DND-41 (cell line): ENCODE data around the gene NR3C1.

Experiments
- CTCF ChIP-seq: IDR thresholded peaks from 2 replicates; pipeline ENCODE4 v1.5.1; 2012; ENCODE audit warnings: borderline replicate concordance, low read length, moderate library complexity, mild to moderate bottlenecking; ENCODE audit not compliant: poor library complexity, severe bottlenecking; ENCODE audit errors: extremely low read depth
- EZH2 ChIP-seq: IDR thresholded peaks from 3 replicates; pipeline ENCODE4 v1.6.1; 2012; ENCODE audit warnings: borderline replicate concordance, low read depth, mild to moderate bottlenecking, moderate library complexity, low read length, inconsistent platforms; ENCODE audit not compliant: severe bottlenecking

GRCh38 chr5:143334903-143335302 is 68.6 kb downstream of the NR3C1 start:
- TF ChIP-seq CTCF (no peak), EZH2 (no peak)
